ENCODE measurements around the gene CHST5. TPM values are rescaled to one million over a fixed set of nuclear protein-coding genes. Genes with fewer than 3 reads are reported as not detected.

CHST5 gene
- total RNA-seq, 1 experiment from 2014 or later, result 1.3 TPM

- POLR2A ChIA-PET (ENCODE audit: unreplicated experiment), result no interaction called here
- no TSS peak for BruUV-seq (replicated peaks)
Measured at GRCh38 chr16:75529056-75529905, 6.6 kb downstream of the CHST5 start.

GRCh38 chr16:75527825-75528299 is 8.0 kb downstream of the CHST5 start:
- Histone ChIP-seq H3K4me1 (replicated peaks; ENCODE audit: insufficient read depth) (no peaks in the 10 kb centered on the region), H3K27ac (no peak overlapping the region), H3K36me3 (ENCODE audit: low read depth) (no peaks in the 10 kb centered on the region), H4K20me1 (ENCODE audit: insufficient read depth) (no peaks in the 10 kb centered on the region), H3K4me2 (no peak overlapping the region), H2AFZ (no peak overlapping the region), H3K79me2 (ENCODE audit: low read depth) (no peaks in the 10 kb centered on the region), H3K9me3 (ENCODE audit: insufficient read depth, low read depth) (no peaks in the 10 kb centered on the region), H3K9me2 (ENCODE audit: insufficient read depth) (no peaks in the 10 kb centered on the region), H3F3A (ENCODE audit: insufficient read depth, low read depth) (no peaks in the 10 kb centered on the region), H3K27me3 (ENCODE audit: insufficient read depth, low read depth) (no peaks in the 10 kb centered on the region), H3K4me3 (no peak overlapping the region)
- ChIA-PET CTCF (no interaction called here), POLR2A (ENCODE audit: unreplicated experiment) (interaction anchor here (0.9 kb wide), 1 partner anchor 446 kb away, joined by 14 read pairs; no protein-coding TSS in a partner anchor)
- no peak for DNase-seq
- no TSS peak for BruUV-seq (replicated peaks)
- TF ChIP-seq CTCF (conservative IDR thresholded peaks at IDR 0.05), result no peak
- no peak for TF ChIP-seq EZH2 (IDR thresholded peaks at IDR 0.05; ENCODE audit: low read depth)
- intact Hi-C loops (cut with micrococcal nuclease; ENCODE audit: unreplicated experiment), result no loop called here

More at GRCh38 chr16:75529056-75529905, 6.6 kb downstream of the CHST5 start:
- H3K27ac ChIP-seq, result no peak overlapping the region
- CTCF ChIA-PET, result no interaction called here
- no peaks in the 10 kb centered on the region for H3F3A ChIP-seq (ENCODE audit: insufficient read depth, low read depth)
- no peak for TF ChIP-seq EZH2 (IDR thresholded peaks at IDR 0.05; ENCODE audit: low read depth)
- intact Hi-C loops (cut with micrococcal nuclease; ENCODE audit: unreplicated experiment), result no loop called here
- H3K79me2 ChIP-seq (ENCODE audit: low read depth), result no peaks in the 10 kb centered on the region
- H4K20me1 ChIP-seq (ENCODE audit: insufficient read depth), result no peaks in the 10 kb centered on the region
- H3K36me3 ChIP-seq (ENCODE audit: low read depth), result no peaks in the 10 kb centered on the region
- no peaks in the 10 kb centered on the region for H3K9me2 ChIP-seq (ENCODE audit: insufficient read depth)
- no peaks in the 10 kb centered on the region for H3K9me3 ChIP-seq (ENCODE audit: insufficient read depth, low read depth)
- H3K27me3 ChIP-seq (ENCODE audit: insufficient read depth, low read depth), result no peaks in the 10 kb centered on the region
- H2AFZ ChIP-seq, result no peak overlapping the region
- DNase-seq, result no peak
- no peaks in the 10 kb centered on the region for H3K4me1 ChIP-seq (replicated peaks; ENCODE audit: insufficient read depth)
- H3K4me2 ChIP-seq, result no peak overlapping the region
- H3K4me3 ChIP-seq, result no peak overlapping the region

- no peak for DNase-seq
- no TSS peak for BruUV-seq (replicated peaks)
- Histone ChIP-seq H3K9me3 (ENCODE audit: insufficient read depth, low read depth) (no peaks in the 10 kb centered on the region), H3K4me2 (no peak overlapping the region), H3F3A (ENCODE audit: insufficient read depth, low read depth) (no peaks in the 10 kb centered on the region), H3K9me2 (ENCODE audit: insufficient read depth) (no peaks in the 10 kb centered on the region), H3K79me2 (ENCODE audit: low read depth) (no peaks in the 10 kb centered on the region), H3K36me3 (ENCODE audit: low read depth) (no peaks in the 10 kb centered on the region), H3K4me3 (no peak overlapping the region), H4K20me1 (ENCODE audit: insufficient read depth) (no peaks in the 10 kb centered on the region), H3K27me3 (ENCODE audit: insufficient read depth, low read depth) (no peaks in the 10 kb centered on the region), H3K4me1 (replicated peaks; ENCODE audit: insufficient read depth) (no peaks in the 10 kb centered on the region), H2AFZ (no peak overlapping the region), H3K27ac (no peak overlapping the region)
- TF ChIP-seq EZH2 (IDR thresholded peaks at IDR 0.05; ENCODE audit: low read depth) (no peak), CTCF (conservative IDR thresholded peaks at IDR 0.05) (no peak)
- ChIA-PET CTCF (interaction anchor here (1.1 kb wide), 1 partner anchor 9 kb away, joined by 3 read pairs; no protein-coding TSS in a partner anchor), POLR2A (ENCODE audit: unreplicated experiment) (no interaction called here)
- intact Hi-C loops (cut with micrococcal nuclease; ENCODE audit: unreplicated experiment), result no loop called here
Measured at GRCh38 chr16:75526032-75526790, 9.7 kb downstream of the CHST5 start.
